Thyroid gland (tissue), 4 donors: Measurements from ENCODE around the gene SLC38A1. TPM values are rescaled to one million over a fixed set of nuclear protein-coding genes. Genes with fewer than 3 reads are reported as not detected.
A peak's percentile ranks its signal among the peaks of the same experiment; 100 is the strongest.
"Not testable (repeated sequence)": the region's sequence is repeated elsewhere in the genome, so short reads cannot be mapped to it uniquely, and the experiment has no call there.

Experiments used
- DNase-seq, 2 donors: peaks; one replicate each; pipeline ENCODE4 v3.0.0-alpha.2; 2019
- H3K27ac ChIP-seq, 3 donors: fragments of 200-600 bp; sonication (generic); 1 replicate in 2 of 3; 2 replicates in 1 of 3; pipeline ENCODE4 v1.5.1; 2016 to 2019; ENCODE audit warnings: mild to moderate bottlenecking in 1 of 3, moderate library complexity in 1 of 3
- H3K27me3 ChIP-seq: fragments of 200-600 bp; sonication (generic); one replicate; pipeline ENCODE4 v1.5.1; 2019
- H3K36me3 ChIP-seq, 2 donors: fragments of 200-600 bp; sonication (generic); one replicate each; pipeline ENCODE4 v1.5.1; 2016 to 2019
- H3K4me1 ChIP-seq, 2 donors: fragments of 200-600 bp; sonication (generic); one replicate each; pipeline ENCODE4 v1.5.1; 2017 to 2019
- H3K4me3 ChIP-seq, 3 donors: fragments of 200-600 bp; sonication (generic); replicated peaks in 1 of 3; 1 replicate in 2 of 3; 2 replicates in 1 of 3; pipeline ENCODE4 v1.5.1; 2016; ENCODE audit warnings: mild to moderate bottlenecking in 1 of 3
- H3K9me3 ChIP-seq: fragments of 200-600 bp; sonication (generic); one replicate; pipeline ENCODE4 v1.5.1; 2017
- CTCF ChIP-seq, 6 experiments: fragments of 200-600 bp in 3 of 6; fragments of 450-650 bp in 3 of 6; sonication (generic) in 3 of 6; IDR thresholded peaks; one replicate each; pipeline ENCODE4 v1.5.1; 2016 to 2019; ENCODE audit warnings: antibody characterized with exemption in 6 of 6, mild to moderate bottlenecking in 2 of 6, inconsistent platforms in 1 of 6, moderate library complexity in 1 of 6
- POLR2A ChIP-seq, 2 donors: fragments of 450-650 bp; IDR thresholded peaks; one replicate each; pipeline ENCODE4 v1.6.1; 2017; ENCODE audit warnings: antibody characterized with exemption in 2 of 2, mild to moderate bottlenecking in 2 of 2, moderate library complexity in 1 of 2
- WGBS, 2 donors: methylation state at CpG; one replicate each; pipeline ENCODE4 v1.1.5; 2017; 5-methylcytosine and 5-hydroxymethylcytosine counted together
- intact Hi-C: fragments of 100-400 bp; cut with DNase I; formaldehyde crosslinking; loops from one replicate; pipeline ENCODE4 v1.15.1; 2023
- total RNA-seq, 4 donors: library from RNA; depleted of rRNA; stranded (reverse); fragments of >200 nt; gene quantifications; one replicate each; pipeline ENCODE4 v1.2.3, GENCODE V29; 2016

Gene SLC38A1
- total RNA-seq, 4 donors from 2014 or later: 101 to 282 (median 120) TPM

GRCh38 chr12:46164186-46164761, 104.6 kb downstream of the SLC38A1 start:
- Histone ChIP-seq H3K36me3 (no peaks in the 10 kb centered on the region), H3K27me3 (no peaks in the 10 kb centered on the region), H3K27ac (no peak overlapping the region), H3K4me1 (peaks cover 21 to 23% of the 10 kb centered on the region in 2 donors), H3K9me3 (no peaks in the 10 kb centered on the region), H3K4me3 (no peak overlapping the region)
- intact Hi-C loops: no loop called here
- no peak for DNase-seq
- 48 to 71% methylated on average over 3 of the region's 3 CpGs for WGBS, 2 donors
- TF ChIP-seq POLR2A (IDR thresholded peaks at IDR 0.05): no peak
- TF ChIP-seq CTCF (IDR thresholded peaks at IDR 0.05): no peak

DNA sequence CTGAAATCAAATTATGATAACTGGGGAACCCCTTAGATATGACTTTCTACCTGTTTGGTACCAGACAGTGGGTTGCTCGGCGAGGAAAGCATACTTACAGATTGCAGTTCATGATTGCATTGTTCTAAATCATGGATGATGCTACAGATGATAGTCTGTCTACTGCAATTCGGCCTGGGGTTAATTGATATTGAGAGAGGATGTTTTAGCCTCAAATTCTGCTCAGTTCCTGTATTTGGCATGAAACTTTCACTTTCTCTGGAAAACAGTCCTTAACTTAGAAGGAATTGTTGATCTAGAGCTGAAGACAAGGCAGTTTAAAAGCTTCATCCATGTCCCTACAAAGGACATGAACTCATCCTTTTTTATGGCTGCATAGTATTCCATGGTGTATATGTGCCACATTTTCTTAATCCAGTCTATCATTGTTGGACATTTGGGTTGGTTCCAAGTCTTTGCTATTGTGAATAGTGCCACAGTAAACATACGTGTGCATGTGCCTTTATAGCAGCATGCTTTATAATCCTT, 106.2 kb downstream of the SLC38A1 start:
- H3K4me1 ChIP-seq: peaks cover 25 to 31% of the 10 kb centered on the region in 2 donors
- H3K36me3 ChIP-seq, H3K27ac ChIP-seq, H3K27me3 ChIP-seq, intact Hi-C loops, H3K9me3 ChIP-seq, H3K4me3 ChIP-seq, DNase-seq: not testable (repeated sequence)
- 94 to 95% methylated on average over 3 to 4 of the region's 4 CpGs for WGBS, 2 donors

DNA sequence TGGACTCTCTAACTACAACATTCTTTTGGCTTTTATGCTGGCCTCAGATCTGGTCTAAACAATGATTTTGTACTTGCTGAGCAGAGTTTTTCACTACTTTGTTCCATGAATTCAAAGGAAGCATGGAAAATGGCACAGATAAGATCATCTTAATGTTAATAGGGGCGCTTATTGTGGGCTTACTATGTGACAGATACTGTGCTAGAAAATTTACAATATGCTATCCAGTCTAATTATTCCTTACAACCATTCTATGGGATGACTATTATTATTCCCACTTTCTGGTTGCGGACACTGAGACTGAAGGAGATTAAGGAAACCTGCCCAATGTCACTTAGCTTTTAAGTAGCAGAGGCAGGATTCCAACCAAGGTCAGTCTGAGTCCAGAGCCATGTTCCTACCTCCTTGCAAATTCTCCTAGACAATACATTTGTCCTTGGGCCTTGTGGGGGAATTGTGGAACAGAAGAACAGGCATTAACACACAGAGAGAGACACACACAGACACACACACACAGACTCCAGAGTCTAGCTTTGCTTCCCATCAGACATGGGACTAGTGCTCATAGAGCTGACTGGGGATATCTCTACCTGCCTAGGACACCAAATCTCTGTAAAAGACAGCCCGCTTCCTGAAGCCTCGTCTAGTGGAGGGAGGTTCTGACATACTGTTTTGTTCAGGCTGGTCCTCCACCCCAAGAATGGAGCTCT, 107.7 kb downstream of the SLC38A1 start:
- intact Hi-C loops: no loop called here
- TF ChIP-seq POLR2A (IDR thresholded peaks at IDR 0.05) (no peak), CTCF (IDR thresholded peaks at IDR 0.05) (no peak)

GRCh38 chr12:46160101-46160980, 108.5 kb downstream of the SLC38A1 start:
- H3K36me3 ChIP-seq: no peaks in the 10 kb centered on the region
- peak overlapping the region; percentile 80 to 93 (median 90) for H3K27ac ChIP-seq
- no peaks in the 10 kb centered on the region for H3K9me3 ChIP-seq
- peak; percentile 84 to 86 for DNase-seq
- TF ChIP-seq POLR2A (IDR thresholded peaks at IDR 0.05): peak in 1 of 2 donors; percentile 60
- no peak for TF ChIP-seq CTCF (IDR thresholded peaks at IDR 0.05)
- no peak overlapping the region for H3K4me3 ChIP-seq
- no peaks in the 10 kb centered on the region for H3K27me3 ChIP-seq
- 19 to 39% methylated on average over 10 of the region's 10 CpGs for WGBS, 2 donors
- peaks cover 29 to 31% of the 10 kb centered on the region in 2 donors for H3K4me1 ChIP-seq
- intact Hi-C loops: no loop called here

More for the DNA sequence above, 107.7 kb downstream of the SLC38A1 start:
- 87 to 88% methylated on average over 4 of the region's 4 CpGs for WGBS, 2 donors
- H3K4me3 ChIP-seq: no peak overlapping the region
- no peaks in the 10 kb centered on the region for H3K27me3 ChIP-seq
- peaks cover 29 to 31% of the 10 kb centered on the region in 2 donors for H3K4me1 ChIP-seq
- H3K36me3 ChIP-seq: no peaks in the 10 kb centered on the region
- H3K27ac ChIP-seq: peak overlapping the region; percentile 80 to 93 (median 90)
- DNase-seq: no peak
- no peaks in the 10 kb centered on the region for H3K9me3 ChIP-seq

DNA sequence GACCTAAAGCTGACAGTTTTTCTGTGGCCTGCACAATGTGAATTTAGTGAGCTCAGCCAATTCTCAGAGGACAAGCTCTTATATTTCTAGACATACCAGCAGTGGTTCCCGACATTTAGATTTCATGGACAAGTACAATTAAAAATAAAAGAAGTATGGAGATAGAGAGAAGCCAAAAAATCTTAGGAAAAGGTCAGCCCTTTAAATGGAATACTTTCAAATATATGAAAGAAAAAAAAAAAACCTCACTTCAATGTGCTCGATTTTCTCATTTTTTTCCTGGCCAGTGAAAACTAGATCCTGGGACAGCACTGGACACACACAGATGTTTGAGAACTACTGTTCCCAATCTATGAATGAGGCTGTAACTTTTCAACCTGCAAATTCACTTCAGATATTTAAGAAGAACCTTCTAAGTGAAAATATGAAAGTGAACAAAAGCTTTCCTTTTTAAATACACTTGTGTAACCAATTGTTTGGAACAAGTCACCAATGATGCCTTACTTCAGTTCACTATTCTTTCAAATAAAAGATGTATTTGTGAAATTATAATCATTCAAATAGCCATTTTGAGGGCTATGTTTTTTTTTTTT, 109.4 kb downstream of the SLC38A1 start:
- TF ChIP-seq POLR2A (IDR thresholded peaks at IDR 0.05): no peak
- TF ChIP-seq CTCF (IDR thresholded peaks at IDR 0.05): no peak
- peak overlapping the region; percentile 80 to 93 (median 90) for H3K27ac ChIP-seq
- no peaks in the 10 kb centered on the region for H3K9me3 ChIP-seq
- H3K36me3 ChIP-seq: no peaks in the 10 kb centered on the region
- no peaks in the 10 kb centered on the region for H3K27me3 ChIP-seq
- DNase-seq: no peak
- WGBS, 2 donors: 55 to 56% methylated on average over 2 of the region's 2 CpGs
- intact Hi-C loops: loop anchor here (5.0 kb wide), 1 partner anchor 143 kb away; no protein-coding TSS in a partner anchor
- H3K4me1 ChIP-seq: peaks cover 29 to 31% of the 10 kb centered on the region in 2 donors
- H3K4me3 ChIP-seq: no peak overlapping the region
